ENCODE results near the gene LACTB. TPM values are rescaled to one million over a fixed set of nuclear protein-coding genes. Genes with fewer than 3 reads are reported as not detected.
A peak's percentile ranks its signal among the peaks of the same experiment; 100 is the strongest.
"Not testable (repeated sequence)": the region's sequence is repeated elsewhere in the genome, so short reads cannot be mapped to it uniquely, and the experiment has no call there.

The LACTB gene
- total RNA-seq, 1 donor from 2014 or later, result 10.9 TPM

GRCh38 chr15:63090887-63091286 is 30.8 kb upstream of the LACTB start:
- Mint-ChIP-seq H3K9me3 (no peaks in the 10 kb centered on the region), H3K36me3 (no peaks in the 10 kb centered on the region), H3K4me3 (no peak overlapping the region), H3K27me3 (no peaks in the 10 kb centered on the region), H3K27ac (no peak overlapping the region), H3K4me1 (ENCODE audit: unreplicated experiment) (peaks cover 25% of the 10 kb centered on the region)
- TF ChIP-seq CTCF (conservative IDR thresholded peaks at IDR 0.05), result no peak
- no peak for DNase-seq (ENCODE audit: extremely low spot score, unreplicated experiment)

GRCh38 chr15:63091679-63092446 is 29.8 kb upstream of the LACTB start:
- Mint-ChIP-seq H3K4me1 (ENCODE audit: unreplicated experiment) (peaks cover 15% of the 10 kb centered on the region), H3K36me3 (no peaks in the 10 kb centered on the region), H3K27ac (no peak overlapping the region), H3K9me3 (no peaks in the 10 kb centered on the region), H3K4me3 (no peak overlapping the region), H3K27me3 (no peaks in the 10 kb centered on the region)
- no peak for TF ChIP-seq CTCF (conservative IDR thresholded peaks at IDR 0.05)
- DNase-seq (ENCODE audit: extremely low spot score, unreplicated experiment), result no peak

GRCh38 chr15:63093486-63094205 is 28.0 kb upstream of the LACTB start:
- peak; percentile 78 for DNase-seq (ENCODE audit: extremely low spot score, unreplicated experiment)
- peak; percentile 90 for TF ChIP-seq CTCF (conservative IDR thresholded peaks at IDR 0.05)
- Mint-ChIP-seq H3K36me3 (no peaks in the 10 kb centered on the region), H3K4me1 (ENCODE audit: unreplicated experiment) (peaks cover 10% of the 10 kb centered on the region), H3K4me3 (no peak overlapping the region), H3K9me3 (no peaks in the 10 kb centered on the region), H3K27ac (no peak overlapping the region), H3K27me3 (no peaks in the 10 kb centered on the region)

- peaks cover 2% of the 10 kb centered on the region for H3K4me1 Mint-ChIP-seq (ENCODE audit: unreplicated experiment)
- H3K36me3 Mint-ChIP-seq, result no peaks in the 10 kb centered on the region
- DNase-seq (ENCODE audit: extremely low spot score, unreplicated experiment), result no peak
- H3K27me3 Mint-ChIP-seq, result no peaks in the 10 kb centered on the region
- H3K9me3 Mint-ChIP-seq, result no peaks in the 10 kb centered on the region
- no peak overlapping the region for H3K27ac Mint-ChIP-seq
- no peak for TF ChIP-seq CTCF (conservative IDR thresholded peaks at IDR 0.05)
- H3K4me3 Mint-ChIP-seq, result no peak overlapping the region
Observed at GRCh38 chr15:63094495-63094931, 27.1 kb upstream of the LACTB start.

GRCh38 chr15:63096178-63096577 is 25.5 kb upstream of the LACTB start:
- H3K27ac Mint-ChIP-seq, result no peak overlapping the region
- no peaks in the 10 kb centered on the region for H3K9me3 Mint-ChIP-seq
- TF ChIP-seq CTCF (conservative IDR thresholded peaks at IDR 0.05), result no peak
- no peaks in the 10 kb centered on the region for H3K36me3 Mint-ChIP-seq
- DNase-seq (ENCODE audit: extremely low spot score, unreplicated experiment), result no peak
- H3K4me1 Mint-ChIP-seq (ENCODE audit: unreplicated experiment), result no peaks in the 10 kb centered on the region
- no peak overlapping the region for H3K4me3 Mint-ChIP-seq
- no peaks in the 10 kb centered on the region for H3K27me3 Mint-ChIP-seq

GRCh38 chr15:63098901-63099300 is 22.8 kb upstream of the LACTB start:
- H3K27me3 Mint-ChIP-seq; H3K9me3 Mint-ChIP-seq; H3K36me3 Mint-ChIP-seq; H3K27ac Mint-ChIP-seq; DNase-seq (ENCODE audit: extremely low spot score, unreplicated experiment); H3K4me1 Mint-ChIP-seq (ENCODE audit: unreplicated experiment); H3K4me3 Mint-ChIP-seq: not testable (repeated sequence)

GRCh38 chr15:63099581-63099980 is 22.1 kb upstream of the LACTB start:
- not testable (repeated sequence) for H3K36me3 Mint-ChIP-seq; DNase-seq (ENCODE audit: extremely low spot score, unreplicated experiment); H3K9me3 Mint-ChIP-seq; H3K27ac Mint-ChIP-seq; H3K4me1 Mint-ChIP-seq (ENCODE audit: unreplicated experiment); H3K4me3 Mint-ChIP-seq; H3K27me3 Mint-ChIP-seq

Data from type B pancreatic cell (in vitro differentiated cells).